Stimulated activated naive CD8-positive, alpha-beta T cell treated with anti-CD3 and anti-CD28 coated beads, Interleukin-15, Interleukin-2, amounts not matched to agents 100 U/mL and 50 U/mL, for 24 hours (primary cell): ENCODE measurements around the gene KCNB1.

Experiments
- ATAC-seq: fragments of 150-1000 bp; cut with Tn5 transposase; one replicate; pipeline ENCODE4 v1.10.0; 2021
- DNase-seq: peaks from one replicate; pipeline ENCODE4 v3.0.0; 2021

KCNB1 gene

DNA sequence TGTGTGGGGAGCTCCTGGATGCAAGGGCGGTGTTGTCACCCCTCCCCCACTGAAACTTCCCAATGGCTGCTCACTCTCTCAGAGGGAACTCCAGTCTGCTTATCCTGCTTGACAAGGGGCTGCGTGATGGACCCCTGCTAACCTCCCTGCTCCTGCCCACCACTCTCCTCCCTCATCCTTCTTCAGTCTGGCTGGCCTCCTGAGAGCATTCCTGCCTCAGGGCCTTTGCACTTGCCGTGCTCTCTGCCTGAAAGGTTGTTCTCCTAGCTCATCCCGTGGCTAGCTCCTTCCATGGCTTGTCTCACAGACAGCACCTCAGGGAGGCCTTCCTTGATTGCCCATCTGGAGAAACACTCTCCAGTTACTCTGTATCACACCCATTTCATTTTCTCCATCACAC, 130.7 kb downstream of the KCNB1 start:
- ATAC-seq: no peak

DNA sequence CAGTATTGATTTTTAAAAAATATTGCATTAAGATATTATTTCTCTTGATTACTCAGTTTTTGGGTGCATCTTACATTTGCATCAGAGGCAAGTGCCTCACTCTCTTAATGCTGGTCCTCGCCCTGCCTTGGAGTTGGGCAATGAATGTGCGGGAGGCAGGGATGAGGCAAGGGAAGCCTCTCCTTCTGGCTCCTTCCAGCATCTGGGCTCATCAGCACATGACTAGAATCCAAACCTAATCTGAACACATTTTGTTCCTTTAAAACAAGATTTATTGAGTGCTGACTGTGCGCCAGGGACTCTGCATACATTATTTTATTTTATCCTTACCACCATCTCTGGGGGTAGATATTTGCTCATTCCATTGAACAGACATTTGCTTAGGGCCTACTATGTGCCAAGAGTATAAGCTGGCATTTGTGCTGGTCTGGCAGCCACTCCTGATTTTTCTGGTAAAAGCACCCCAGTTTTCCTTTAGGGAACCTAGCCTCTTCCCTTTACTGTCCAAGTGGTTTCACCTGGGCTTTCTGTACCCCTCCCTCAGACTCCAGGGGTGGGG, 132.7 kb downstream of the KCNB1 start:
- ATAC-seq (no peak), DNase-seq (no peak)

More for the DNA sequence above, 130.7 kb downstream of the KCNB1 start:
- DNase-seq: no peak

DNA sequence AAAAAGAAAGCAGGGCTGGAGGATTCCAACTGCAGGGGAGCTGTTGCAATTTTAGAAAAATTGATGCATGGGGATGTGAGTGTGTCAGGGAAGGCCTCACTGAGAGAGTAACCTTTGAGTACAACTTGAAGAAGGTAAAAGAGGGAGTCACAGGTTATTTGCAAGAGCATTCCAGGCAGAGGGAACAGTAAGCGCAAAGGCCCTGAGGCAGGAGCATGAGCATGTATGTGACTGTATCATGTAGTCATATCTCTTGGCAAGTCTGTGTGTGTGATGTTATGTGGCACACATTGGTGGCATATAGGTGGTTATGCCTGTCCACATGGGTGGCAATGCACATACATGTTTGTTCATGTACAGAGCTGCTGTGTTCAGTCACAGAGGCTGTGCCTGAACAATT, 133.4 kb downstream of the KCNB1 start:
- no peak for DNase-seq
- ATAC-seq: no peak

DNA sequence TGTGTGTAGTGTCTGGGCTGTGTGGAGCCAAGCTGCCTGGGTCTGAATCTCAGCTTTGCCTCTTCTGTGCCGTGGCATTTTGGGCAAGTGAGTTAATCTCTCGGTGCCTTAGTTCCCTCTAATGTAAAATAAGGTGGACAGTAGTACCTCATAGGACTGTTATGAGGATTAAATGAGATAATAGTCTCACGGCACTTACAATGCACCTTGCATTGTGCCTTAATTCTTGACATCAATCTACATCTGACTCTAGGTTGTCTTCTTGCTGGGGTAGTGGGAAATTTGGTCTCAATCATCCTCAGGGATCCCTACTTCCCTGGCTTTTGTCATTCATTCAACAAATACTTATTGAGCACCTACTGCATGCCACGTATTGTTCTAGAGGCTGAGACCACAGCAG, 133.9 kb downstream of the KCNB1 start:
- ATAC-seq (no peak), DNase-seq (no peak)

DNA sequence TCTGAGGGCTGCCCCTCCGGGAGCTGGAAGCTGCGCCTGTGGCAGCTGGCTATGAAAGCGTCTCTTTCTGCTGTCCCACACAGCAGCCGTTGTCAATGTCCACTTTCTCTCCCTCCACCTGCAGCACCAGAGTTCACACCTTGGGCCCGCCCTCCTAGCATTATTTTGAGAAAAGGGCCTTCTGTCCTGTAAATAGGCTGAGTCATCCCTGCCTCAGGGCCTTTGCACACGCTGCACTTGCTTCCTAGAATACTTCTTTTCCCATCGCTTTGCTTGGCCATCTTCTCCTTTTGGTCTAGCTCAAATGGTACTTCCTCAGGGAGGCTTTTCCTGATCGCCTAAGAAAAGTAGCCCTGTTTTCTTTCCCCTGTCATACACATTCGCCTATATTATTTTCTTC, 135.3 kb downstream of the KCNB1 start:
- DNase-seq (no peak), ATAC-seq (no peak)

DNA sequence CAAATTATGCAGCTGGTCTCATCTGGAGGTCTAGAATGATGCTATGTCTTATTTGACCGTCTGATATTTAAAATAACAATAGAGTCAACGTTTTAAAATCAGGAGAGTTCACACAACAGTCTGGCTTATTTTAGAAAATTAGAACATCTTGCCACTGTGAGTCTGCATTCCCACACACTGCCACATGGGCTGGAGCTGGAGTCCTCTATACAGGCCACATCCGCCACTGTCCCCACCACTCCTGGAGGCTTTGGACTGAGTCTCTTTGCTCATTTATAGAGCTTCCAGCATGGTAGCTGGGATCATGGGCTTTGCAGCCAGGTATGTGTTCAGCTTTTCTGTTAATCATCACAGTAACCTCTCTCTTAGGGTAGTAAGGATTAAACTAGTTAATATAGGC, 135.8 kb downstream of the KCNB1 start:
- no peak for ATAC-seq
- no peak for DNase-seq

DNA sequence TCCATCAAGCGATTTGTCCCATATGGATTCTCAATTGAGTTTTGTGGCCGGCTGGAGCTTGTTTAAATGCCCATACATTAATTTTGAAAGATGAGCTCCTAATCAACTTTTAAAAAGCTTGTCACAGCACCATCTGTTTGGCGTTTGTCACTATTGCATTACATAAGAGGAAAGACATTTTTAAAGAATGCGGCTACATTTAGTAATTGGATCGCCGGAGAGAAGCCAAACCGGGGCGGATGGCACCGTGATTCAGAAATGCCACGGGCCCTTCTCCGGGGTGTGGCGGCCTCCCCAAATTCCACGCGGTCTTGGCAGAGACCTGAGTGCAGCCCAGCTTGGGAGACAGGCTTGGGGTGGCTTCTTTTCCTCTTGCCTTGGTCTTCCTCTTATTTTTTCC, 136.9 kb downstream of the KCNB1 start:
- ATAC-seq: no peak

DNA sequence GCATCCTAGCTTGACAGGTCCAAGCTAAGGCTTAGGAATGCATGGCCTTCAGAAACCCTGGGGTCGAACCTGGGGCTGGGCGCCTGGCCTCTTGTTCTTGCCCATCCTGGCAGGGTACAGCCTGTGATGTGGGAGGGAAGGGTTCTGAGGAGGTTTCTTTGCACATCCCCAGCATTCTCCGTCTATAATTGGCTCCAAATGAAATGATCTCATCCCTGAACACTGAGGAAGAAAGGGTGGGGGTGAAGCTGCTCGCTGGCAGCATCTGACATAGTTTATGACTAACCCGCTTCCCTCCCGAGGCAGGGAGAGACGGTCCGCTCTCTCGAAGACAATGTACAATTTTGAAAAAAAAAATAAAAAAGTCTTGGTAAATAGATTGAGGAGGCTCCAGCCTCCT, 137.5 kb downstream of the KCNB1 start:
- no peak for ATAC-seq
- DNase-seq: no peak

More for the DNA sequence above, 136.9 kb downstream of the KCNB1 start:
- no peak for DNase-seq

DNA sequence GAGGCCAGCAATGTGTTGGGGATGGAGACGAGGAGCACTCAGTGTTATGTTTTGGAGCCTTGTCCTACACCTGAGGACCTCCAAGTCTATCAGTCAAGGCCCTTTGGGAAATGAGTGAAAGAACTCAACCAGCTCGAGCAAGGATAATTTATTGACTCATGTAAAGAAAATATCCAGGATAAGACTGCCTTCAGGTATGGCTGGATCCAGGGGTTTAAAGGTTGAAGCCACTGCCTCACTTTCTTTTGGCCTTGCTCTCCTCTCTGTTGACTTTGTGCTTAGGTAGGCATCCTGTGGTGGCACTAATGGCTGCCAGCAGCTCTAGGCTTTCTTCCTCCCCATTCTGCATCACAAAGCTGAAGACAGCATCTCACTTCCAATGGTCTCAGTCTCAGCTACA, 138.3 kb downstream of the KCNB1 start:
- ATAC-seq (no peak), DNase-seq (no peak)

DNA sequence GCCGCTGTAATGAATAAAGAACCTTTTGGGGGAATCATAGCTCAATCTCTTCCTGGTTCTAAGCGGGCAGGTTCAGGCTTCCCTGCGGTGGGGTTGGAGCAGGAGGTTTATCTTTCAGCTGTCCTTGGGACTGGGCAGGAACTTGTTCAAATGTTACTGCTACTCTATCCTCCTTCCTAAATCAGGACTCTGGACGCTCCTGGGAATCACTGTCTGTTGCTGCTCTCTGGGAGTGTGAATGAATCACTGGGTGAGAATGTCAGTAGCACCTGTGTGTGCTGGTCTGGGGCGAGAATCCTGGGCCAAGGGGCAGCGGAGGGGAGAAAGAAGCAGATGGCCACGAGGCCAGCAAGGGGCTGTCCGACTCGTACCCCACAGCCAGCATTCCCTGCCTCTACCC, 139.2 kb downstream of the KCNB1 start:
- DNase-seq (no peak), ATAC-seq (peak; percentile 14)

DNA sequence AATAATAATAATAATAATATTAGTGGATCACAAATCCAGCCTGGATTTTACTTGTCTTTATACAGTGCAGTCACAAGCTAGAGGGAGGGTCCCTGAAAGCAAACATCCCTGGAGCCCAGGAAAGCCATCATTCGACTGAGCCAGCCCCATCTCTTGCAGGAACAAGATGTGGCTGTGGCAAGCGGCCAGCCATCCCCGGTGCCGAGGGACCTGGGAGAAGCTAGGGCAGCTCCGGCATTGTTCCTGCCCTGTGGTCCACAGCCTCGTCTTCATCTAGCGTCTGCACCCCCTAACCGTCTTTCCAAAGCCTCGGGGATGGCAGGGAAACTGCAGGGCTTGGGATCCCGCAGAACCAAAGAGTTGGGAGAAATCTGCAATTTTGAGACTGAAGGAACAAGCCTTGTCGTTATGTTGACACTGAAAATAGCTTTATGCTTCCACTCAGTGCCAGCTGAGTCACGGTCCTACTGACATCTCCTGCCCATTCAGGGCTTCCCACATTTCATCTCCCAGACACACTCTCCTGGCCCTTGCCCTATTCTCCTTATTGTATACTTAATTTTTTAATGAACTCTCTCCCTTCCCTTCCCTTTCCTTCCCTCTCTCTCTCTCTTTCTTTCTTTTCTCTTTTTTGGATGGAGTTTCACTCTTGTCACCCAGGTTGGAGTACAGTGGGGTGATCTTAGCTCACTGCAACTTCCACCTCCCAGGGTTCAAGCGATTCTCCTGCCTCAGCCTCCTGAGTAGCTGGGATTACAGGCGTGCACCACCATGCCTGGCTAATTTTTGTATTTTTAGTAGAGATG, 142.1 kb downstream of the KCNB1 start:
- DNase-seq: no peak
- ATAC-seq: no peak

DNA sequence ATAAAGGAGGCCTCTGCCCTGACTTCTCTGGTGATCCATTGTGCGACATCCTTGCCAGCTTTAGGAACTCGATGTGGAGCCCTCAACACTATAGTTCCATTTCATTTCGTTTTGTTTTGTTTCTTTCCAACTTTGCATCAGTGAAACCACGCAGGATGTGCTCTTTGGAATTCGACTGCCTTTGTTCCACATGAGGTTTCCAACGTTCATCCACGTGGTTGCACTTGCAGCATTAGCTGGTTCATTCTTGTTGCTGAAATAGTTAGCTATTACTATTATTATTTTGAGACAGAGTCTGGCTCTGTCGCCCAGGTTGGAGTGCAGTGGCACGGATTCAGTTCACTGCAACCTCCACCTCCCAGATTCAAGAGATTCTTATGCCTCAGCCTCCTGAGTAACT, 143.3 kb downstream of the KCNB1 start:
- no peak for DNase-seq
- ATAC-seq: no peak

DNA sequence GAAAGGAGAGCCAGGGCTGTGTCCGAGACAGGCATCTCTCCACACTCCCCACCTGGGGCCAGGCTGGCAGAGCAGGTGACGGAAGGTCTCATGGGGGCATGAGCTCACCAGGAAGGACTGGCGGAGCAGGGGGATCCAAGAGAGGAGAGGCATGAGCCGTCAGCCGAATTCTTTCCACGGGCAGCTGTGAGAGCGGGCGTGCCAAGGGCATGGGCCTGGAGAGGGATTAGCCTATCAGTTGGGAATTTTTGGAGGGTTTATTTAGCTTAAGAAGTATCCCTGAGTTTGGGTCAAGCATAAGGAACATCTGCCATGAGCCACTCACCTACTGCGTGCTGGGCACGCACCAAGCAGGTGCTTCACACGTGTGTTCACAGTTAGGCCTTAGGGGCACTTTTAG, 144.4 kb downstream of the KCNB1 start:
- ATAC-seq (no peak), DNase-seq (no peak)

DNA sequence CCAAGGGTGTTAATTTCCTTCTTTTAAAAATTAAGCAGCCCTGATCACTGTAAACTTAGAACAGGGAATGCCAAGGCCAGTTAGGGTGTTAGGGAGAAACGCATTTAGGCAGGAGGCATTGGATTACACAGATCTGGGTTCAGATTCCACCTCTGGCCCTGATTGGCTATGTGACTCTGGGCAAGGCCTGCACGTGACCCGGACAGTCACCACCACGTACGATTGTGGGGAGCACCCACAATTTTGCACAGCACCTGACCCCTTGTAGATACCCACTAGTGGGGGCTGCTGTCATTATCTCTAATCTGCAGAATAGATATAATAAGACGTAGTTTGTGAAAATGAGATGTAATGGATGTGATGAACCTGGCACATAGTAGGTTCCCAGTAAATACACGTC, 145.1 kb downstream of the KCNB1 start:
- ATAC-seq (no peak), DNase-seq (no peak)

DNA sequence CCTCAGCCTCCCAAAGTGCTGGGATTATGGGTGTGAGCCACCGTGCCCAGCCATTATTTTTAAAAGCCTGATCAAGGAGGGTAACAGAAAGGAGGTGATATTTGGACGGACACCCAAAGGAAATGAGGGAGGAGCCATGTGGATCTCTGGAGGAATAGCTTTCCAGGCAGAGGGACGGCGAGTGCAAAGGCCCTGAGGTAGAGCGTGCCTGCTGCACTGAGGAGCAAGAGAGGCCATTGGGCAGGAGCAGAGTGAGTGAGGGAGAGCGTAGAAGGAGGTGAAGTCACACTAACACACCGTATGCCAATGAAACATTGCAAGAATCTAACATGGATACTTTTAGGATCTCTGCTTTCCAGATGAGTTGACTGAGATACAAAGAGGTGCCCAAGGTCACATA, 145.7 kb downstream of the KCNB1 start:
- ATAC-seq: no peak
- no peak for DNase-seq

DNA sequence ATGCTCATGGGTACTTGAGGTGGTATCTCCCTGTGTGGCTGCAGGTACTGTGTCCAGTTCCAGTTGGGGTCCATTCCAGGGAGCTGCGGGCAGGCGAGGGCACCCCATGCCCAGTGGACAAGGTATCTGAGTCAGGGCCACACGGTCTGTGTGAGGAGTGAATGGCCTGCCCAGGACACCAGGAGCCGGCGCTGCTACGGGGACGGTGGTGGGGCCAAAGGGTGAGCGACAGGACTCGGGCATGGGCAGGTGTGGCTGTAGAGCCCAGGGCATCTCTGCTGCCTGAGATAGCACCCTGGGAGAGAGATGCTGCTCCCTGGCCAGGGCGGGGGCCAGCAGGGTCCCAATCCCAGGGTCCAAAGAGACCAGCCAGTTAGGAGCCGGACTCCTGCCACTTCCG, 147.0 kb downstream of the KCNB1 start:
- ATAC-seq (no peak), DNase-seq (no peak)

DNA sequence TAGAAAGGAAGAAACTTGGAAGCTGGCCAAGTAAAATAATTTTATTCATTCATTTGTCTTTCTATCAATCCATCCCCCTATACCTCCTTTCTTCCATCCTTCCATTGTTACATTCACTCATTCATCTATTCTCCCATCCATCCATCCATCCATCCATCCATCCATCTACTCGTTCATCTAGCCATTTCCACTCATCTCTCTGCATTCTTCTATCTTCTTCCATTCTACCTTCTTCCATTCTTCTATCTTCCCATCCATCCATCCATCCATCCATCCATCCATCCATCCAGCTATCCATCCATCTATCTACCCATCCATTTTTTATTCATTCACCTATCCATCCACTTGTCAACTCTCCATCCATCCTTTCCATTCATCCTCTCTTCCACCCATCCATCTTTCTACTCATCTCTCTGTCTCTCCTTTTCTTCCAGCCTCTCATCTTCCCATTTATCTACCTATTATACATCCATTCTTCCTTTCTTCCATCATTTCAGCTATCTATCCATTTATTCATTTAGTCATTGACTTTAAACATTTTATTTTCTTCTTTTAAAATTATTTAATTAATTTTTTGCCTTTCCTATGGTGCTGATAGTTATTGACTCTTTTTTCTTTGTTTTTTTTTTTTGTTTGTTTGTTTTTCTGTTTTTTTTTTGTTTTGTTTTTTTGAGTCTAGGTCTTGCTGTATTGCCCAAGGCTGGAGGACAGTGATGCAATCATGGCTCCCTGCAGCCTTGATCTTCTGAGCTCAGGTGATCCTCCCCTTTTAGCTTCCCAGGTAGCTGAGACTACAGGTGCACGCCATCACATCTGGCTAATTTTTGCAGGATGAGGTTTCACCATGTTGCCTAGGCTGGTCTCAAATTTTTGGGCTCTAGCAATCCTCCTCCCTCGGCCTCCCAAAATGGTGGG, 151.5 kb downstream of the KCNB1 start:
- DNase-seq (no peak), ATAC-seq (no peak)

DNA sequence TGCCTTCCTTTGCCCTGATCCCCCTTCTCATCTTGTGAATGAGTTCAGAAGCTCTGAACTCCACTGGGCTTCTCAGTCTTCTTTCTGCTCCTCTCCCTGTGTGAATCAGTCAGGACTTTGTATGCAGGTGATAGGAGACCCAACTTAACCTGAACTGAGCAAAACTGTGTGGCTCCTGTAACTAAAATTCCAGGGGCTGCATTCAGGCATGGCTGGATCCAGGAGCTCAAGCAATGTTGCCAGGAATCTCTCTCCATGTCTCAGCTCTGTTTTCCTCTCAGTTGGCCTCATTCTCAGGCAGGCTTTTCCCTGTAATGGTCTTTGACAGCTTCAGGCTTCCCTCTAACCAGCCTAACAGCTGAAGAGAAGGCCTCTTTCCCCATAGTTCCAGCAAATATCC, 153.7 kb downstream of the KCNB1 start:
- DNase-seq (no peak), ATAC-seq (no peak)

DNA sequence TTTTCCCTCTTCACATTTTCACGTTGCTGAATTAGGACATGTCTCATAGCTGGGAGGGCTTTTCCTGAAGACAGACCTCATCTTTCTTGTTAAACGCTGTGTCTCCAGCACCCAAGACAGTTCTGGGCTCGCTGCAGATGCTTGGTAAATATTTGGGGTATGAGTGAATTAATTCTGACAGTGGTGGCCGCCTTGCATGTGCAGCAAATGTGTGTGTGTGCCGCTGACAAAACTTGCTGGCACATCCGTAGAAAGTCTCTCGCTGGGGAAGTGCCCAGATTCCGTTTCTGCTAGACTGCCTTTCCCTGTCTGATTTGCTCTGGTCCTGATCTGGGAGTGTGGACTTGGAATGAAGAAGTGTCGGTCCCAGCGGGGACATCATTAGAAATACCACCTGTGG, 156.4 kb downstream of the KCNB1 start:
- ATAC-seq (no peak), DNase-seq (no peak)

DNA sequence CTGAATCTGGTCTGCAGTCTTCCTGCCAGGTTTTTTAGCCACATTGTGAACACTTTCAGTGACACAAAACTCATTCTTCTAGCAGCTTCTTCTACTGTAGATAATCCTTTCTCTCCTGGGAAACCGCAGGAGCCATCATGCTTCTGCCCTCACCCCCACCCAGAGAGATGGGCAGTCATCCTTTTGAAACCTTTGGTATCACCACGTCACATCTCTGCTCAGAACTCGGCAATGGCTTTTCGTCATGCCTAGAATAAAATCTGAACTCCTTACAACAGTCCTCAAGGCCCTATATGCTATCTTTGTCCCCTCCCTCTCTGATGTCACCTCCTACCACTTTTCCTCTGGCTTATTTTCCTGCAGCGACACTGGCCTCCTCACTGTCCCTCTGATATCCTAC, 158.2 kb downstream of the KCNB1 start:
- DNase-seq: no peak
- no peak for ATAC-seq

DNA sequence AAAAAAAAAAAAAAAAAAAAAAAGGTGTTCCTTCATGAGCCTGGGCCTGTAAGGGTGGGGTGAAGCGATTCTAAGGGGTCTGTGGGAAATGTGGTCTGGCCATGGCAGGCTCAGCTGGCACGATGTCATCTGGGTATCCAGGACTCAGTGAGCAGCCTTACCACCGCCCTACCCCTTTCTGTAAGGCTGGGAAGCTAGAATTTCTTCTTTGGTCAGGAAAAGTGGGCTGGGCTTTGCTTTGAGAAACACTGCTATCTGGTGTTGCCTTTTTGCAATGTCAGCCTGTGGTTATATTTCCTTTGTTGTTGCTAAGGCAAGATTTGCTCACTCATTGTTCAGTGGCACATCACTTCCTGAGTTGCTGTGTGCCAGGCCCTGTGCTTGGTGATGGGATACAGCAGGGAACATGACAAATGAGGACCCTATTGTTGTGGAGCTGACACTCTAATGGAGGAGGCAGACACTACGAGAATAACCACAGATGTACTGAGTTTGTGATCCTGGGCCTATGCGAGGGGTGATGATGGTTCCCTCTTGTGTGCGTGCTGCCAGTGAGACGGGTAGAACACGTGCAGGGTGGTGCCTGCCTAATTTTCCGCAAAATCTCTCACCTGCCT, 158.7 kb downstream of the KCNB1 start:
- DNase-seq: peak; percentile 11
- ATAC-seq: peak; percentile 74

DNA sequence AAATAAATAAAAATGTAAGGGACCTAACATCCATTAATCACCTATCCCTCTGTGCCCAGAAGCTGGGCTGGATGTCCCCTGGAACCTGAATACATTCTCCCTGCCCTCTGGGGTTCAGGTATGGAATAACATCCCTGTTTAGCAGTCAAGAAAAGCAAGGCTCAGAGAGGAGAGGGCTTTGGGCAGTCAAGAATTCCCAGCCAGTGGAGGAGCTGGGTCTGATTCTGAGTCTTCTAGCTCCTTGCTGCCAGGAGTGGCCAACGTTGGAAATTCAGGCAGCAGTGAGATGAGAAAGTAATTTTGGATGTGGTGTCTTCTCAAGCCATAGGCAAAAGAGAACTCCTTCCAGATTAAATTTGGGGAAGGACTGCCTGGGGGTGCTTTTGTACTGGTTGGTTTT, 162.0 kb downstream of the KCNB1 start:
- no peak for DNase-seq
- ATAC-seq: no peak
